MCF 10A (cell line): Measurements from ENCODE around the gene RPL14. TPM values are rescaled to one million over a fixed set of nuclear protein-coding genes. Genes with fewer than 3 reads are reported as not detected.

ENCODE experiments used
- BruUV-seq: library from RNA; stranded (reverse); fragments of 400-500 nt; replicated peaks from 2 replicates; lab custom pipeline; 2021; lab: Mats Ljungman, UMichigan
- CTCF ChIA-PET: fragments of 300-600 bp; sonication (Branson Sonifier 250); formaldehyde crosslinking; extraction: SDS; loops from one replicate; lab custom pipeline; 2021; ENCODE audit warnings: antibody characterized with exemption, inconsistent platforms; lab: Yijun Ruan, JAX
- POLR2A ChIA-PET: fragments of 300-600, 350-650 bp; sonication (Branson Sonifier 250); formaldehyde crosslinking; extraction: SDS; loops from one replicate; lab custom pipeline; 2020; ENCODE audit warnings: antibody characterized with exemption, inconsistent platforms; lab: Yijun Ruan, JAX
- DNase-seq: peaks from one replicate; pipeline ENCODE4 v3.0.0-alpha.2; 2018; ENCODE audit not compliant: unreplicated experiment
- H3K27ac Mint-ChIP-seq: one replicate; pipeline ENCODE4 v1.8.0; 2022; ENCODE audit warnings: mild to moderate bottlenecking, low read depth, mixed read lengths; ENCODE audit not compliant: unreplicated experiment
- H3K27me3 Mint-ChIP-seq: one replicate; pipeline ENCODE4 v1.8.0; 2022; ENCODE audit warnings: mixed read lengths; ENCODE audit not compliant: insufficient read depth, unreplicated experiment
- H3K36me3 Mint-ChIP-seq: one replicate; pipeline ENCODE4 v1.8.0; 2022; ENCODE audit warnings: mild to moderate bottlenecking, moderate library complexity, mixed read lengths; ENCODE audit not compliant: insufficient read depth, unreplicated experiment
- H3K4me1 Mint-ChIP-seq: one replicate; pipeline ENCODE4 v1.8.0; 2022; ENCODE audit warnings: mixed read lengths; ENCODE audit not compliant: insufficient read depth, unreplicated experiment
- H3K4me3 Mint-ChIP-seq: one replicate; pipeline ENCODE4 v1.8.0; 2022; ENCODE audit warnings: mild to moderate bottlenecking, moderate library complexity, mixed read lengths; ENCODE audit not compliant: unreplicated experiment
- H3K9me3 Mint-ChIP-seq: one replicate; pipeline ENCODE4 v1.8.0; 2022; ENCODE audit warnings: mixed read lengths; ENCODE audit not compliant: unreplicated experiment
- intact Hi-C: fragments of 100-400 bp; cut with micrococcal nuclease; formaldehyde crosslinking; loops from 2 replicates; pipeline ENCODE4 v1.14.1; 2022
- total RNA-seq: library from RNA; stranded (reverse); gene quantifications from 2 replicates; pipeline ENCODE4 v1.2.3, GENCODE V29; 2022
- TF ChIP-seq, protein P1 (sequence below): fragments of 200-600 bp; IDR thresholded peaks from one replicate; pipeline ENCODE4 v1.8.0; 2022; ENCODE audit warnings: antibody characterized with exemption, mild to moderate bottlenecking; ENCODE audit not compliant: unreplicated experiment

Gene RPL14
- total RNA-seq, 1 experiment from 2014 or later = 3,024 TPM

- H3K9me3 Mint-ChIP-seq = no peaks in the 10 kb centered on the region
- H3K4me1 Mint-ChIP-seq = no peaks in the 10 kb centered on the region
- H3K27me3 Mint-ChIP-seq = no peaks in the 10 kb centered on the region
- ChIA-PET POLR2A (no interaction called here), CTCF (no interaction called here)
- no TSS peak for BruUV-seq
- DNase-seq = no peak
- no peak overlapping the region for H3K27ac Mint-ChIP-seq
- H3K4me3 Mint-ChIP-seq = no peak overlapping the region
- no peaks in the 10 kb centered on the region for H3K36me3 Mint-ChIP-seq
- intact Hi-C loops = no loop called here
- TF ChIP-seq, protein P1, sequence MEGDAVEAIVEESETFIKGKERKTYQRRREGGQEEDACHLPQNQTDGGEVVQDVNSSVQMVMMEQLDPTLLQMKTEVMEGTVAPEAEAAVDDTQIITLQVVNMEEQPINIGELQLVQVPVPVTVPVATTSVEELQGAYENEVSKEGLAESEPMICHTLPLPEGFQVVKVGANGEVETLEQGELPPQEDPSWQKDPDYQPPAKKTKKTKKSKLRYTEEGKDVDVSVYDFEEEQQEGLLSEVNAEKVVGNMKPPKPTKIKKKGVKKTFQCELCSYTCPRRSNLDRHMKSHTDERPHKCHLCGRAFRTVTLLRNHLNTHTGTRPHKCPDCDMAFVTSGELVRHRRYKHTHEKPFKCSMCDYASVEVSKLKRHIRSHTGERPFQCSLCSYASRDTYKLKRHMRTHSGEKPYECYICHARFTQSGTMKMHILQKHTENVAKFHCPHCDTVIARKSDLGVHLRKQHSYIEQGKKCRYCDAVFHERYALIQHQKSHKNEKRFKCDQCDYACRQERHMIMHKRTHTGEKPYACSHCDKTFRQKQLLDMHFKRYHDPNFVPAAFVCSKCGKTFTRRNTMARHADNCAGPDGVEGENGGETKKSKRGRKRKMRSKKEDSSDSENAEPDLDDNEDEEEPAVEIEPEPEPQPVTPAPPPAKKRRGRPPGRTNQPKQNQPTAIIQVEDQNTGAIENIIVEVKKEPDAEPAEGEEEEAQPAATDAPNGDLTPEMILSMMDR = no peak
Observed at GRCh38 chr3:40516201-40516600, 59.1 kb downstream of the RPL14 start.

- DNase-seq = no peak
- Mint-ChIP-seq H3K27me3 (no peaks in the 10 kb centered on the region), H3K36me3 (no peaks in the 10 kb centered on the region), H3K27ac (no peak overlapping the region), H3K4me1 (no peaks in the 10 kb centered on the region), H3K4me3 (no peak overlapping the region), H3K9me3 (no peaks in the 10 kb centered on the region)
- intact Hi-C loops = no loop called here
- POLR2A ChIA-PET = interaction anchor here (1.0 kb wide), 1 partner anchor 171 kb away, joined by 3 read pairs; no protein-coding TSS in a partner anchor
- no TSS peak for BruUV-seq
- CTCF ChIA-PET = interaction anchor here (0.6 kb wide), 1 partner anchor 1112 kb away, joined by 5 read pairs; no protein-coding TSS in a partner anchor
- TF ChIP-seq, protein P1 = no peak
Observed at GRCh38 chr3:40518067-40518466, 60.9 kb downstream of the RPL14 start.

Other genes starting within 250 kb of the RPL14 start
- 69.3 and 87.2 TPM in 2 replicates for gene EIF1B, start 147.6 kb upstream of the RPL14 start, total RNA-seq
- 0.25 and 0.28 TPM in 2 replicates for gene ENTPD3, start 70.2 kb upstream of the RPL14 start, total RNA-seq
- gene ZNF619, start 19.8 kb downstream of the RPL14 start, total RNA-seq = 8.3 and 8.7 TPM in 2 replicates
- 2.8 and 2.9 TPM in 2 replicates for gene ZNF620, start 48.7 kb downstream of the RPL14 start, total RNA-seq
- 39.6 and 44.5 TPM in 2 replicates for gene ZNF621, start 67.6 kb downstream of the RPL14 start, total RNA-seq